ENCODE measurements around the gene ANKRD63. TPM values are rescaled to one million over a fixed set of nuclear protein-coding genes. Genes with fewer than 3 reads are reported as not detected.
A peak's percentile ranks its signal among the peaks of the same experiment; 100 is the strongest.

The ANKRD63 gene
- total and polyA plus RNA-seq, 9 of the 15 experiments (the other 6 are each of a cell fraction or from before 2014, with no cell fraction given) = 1.3 to 2.0 (median 1.8) TPM; not detected in 6

DNA sequence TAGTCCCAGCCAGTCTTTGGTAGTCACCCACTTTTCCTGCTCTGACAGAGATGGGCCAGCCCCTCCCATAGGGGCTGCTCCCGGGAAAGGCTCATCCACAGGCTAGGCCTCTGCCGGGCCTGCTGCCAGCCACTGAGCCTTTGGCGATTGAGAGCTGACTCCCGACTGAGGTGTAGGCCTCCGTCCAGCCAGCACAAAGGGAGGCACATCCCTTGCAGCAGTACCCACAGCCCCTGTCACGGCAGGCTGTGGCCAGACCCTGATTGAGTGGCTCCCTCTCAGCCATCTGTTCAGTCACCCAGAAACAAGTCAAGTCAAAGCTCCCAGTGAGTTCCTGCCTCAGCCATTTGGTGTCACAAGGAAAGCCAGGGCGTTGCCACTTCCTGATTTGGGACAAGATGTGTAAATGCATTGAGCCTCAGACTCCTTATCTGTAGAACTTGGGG is 50.2 kb downstream of the ANKRD63 start (continued):
- TF ChIP-seq, protein P1, sequence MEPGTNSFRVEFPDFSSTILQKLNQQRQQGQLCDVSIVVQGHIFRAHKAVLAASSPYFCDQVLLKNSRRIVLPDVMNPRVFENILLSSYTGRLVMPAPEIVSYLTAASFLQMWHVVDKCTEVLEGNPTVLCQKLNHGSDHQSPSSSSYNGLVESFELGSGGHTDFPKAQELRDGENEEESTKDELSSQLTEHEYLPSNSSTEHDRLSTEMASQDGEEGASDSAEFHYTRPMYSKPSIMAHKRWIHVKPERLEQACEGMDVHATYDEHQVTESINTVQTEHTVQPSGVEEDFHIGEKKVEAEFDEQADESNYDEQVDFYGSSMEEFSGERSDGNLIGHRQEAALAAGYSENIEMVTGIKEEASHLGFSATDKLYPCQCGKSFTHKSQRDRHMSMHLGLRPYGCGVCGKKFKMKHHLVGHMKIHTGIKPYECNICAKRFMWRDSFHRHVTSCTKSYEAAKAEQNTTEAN (CRISPR knock-in tag; IDR thresholded peaks at IDR 0.05) = no peak
- TF ChIP-seq, protein P2, sequence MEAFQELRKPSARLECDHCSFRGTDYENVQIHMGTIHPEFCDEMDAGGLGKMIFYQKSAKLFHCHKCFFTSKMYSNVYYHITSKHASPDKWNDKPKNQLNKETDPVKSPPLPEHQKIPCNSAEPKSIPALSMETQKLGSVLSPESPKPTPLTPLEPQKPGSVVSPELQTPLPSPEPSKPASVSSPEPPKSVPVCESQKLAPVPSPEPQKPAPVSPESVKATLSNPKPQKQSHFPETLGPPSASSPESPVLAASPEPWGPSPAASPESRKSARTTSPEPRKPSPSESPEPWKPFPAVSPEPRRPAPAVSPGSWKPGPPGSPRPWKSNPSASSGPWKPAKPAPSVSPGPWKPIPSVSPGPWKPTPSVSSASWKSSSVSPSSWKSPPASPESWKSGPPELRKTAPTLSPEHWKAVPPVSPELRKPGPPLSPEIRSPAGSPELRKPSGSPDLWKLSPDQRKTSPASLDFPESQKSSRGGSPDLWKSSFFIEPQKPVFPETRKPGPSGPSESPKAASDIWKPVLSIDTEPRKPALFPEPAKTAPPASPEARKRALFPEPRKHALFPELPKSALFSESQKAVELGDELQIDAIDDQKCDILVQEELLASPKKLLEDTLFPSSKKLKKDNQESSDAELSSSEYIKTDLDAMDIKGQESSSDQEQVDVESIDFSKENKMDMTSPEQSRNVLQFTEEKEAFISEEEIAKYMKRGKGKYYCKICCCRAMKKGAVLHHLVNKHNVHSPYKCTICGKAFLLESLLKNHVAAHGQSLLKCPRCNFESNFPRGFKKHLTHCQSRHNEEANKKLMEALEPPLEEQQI (IDR thresholded peaks at IDR 0.05) = no peak
- no peak for TF ChIP-seq ZFPM2 (CRISPR knock-in tag; IDR thresholded peaks at IDR 0.05)
- TF ChIP-seq SMAD4 (CRISPR knock-in tag; conservative IDR thresholded peaks at IDR 0.05) = no peak
- TF ChIP-seq CBFB (CRISPR knock-in tag; IDR thresholded peaks at IDR 0.05) = no peak
- TF ChIP-seq PCBP1 (IDR thresholded peaks at IDR 0.05; ENCODE audit: low read depth, low read length, poor library complexity, severe bottlenecking) = no peak
- TF ChIP-seq NFRKB (IDR thresholded peaks at IDR 0.05; ENCODE audit: low read depth) = no peak
- TF ChIP-seq SMARCE1 (IDR thresholded peaks at IDR 0.05) = no peak
- no peak for TF ChIP-seq FOXA1 (IDR thresholded peaks at IDR 0.05; ENCODE audit: borderline replicate concordance)
- TF ChIP-seq ZNF75A (CRISPR knock-in tag; IDR thresholded peaks at IDR 0.05) = no peak
- TF ChIP-seq, protein P3, sequence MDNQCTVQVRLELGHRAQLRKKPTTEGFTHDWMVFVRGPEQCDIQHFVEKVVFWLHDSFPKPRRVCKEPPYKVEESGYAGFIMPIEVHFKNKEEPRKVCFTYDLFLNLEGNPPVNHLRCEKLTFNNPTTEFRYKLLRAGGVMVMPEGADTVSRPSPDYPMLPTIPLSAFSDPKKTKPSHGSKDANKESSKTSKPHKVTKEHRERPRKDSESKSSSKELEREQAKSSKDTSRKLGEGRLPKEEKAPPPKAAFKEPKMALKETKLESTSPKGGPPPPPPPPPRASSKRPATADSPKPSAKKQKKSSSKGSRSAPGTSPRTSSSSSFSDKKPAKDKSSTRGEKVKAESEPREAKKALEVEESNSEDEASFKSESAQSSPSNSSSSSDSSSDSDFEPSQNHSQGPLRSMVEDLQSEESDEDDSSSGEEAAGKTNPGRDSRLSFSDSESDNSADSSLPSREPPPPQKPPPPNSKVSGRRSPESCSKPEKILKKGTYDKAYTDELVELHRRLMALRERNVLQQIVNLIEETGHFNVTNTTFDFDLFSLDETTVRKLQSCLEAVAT (IDR thresholded peaks at IDR 0.05) = no peak
- TF ChIP-seq ZFX (CRISPR knock-in tag; IDR thresholded peaks at IDR 0.05) = peak; percentile 39
- peak; percentile 72 for TF ChIP-seq ELF1 (tag; IDR thresholded peaks at IDR 0.05)
- TF ChIP-seq, protein P4, sequence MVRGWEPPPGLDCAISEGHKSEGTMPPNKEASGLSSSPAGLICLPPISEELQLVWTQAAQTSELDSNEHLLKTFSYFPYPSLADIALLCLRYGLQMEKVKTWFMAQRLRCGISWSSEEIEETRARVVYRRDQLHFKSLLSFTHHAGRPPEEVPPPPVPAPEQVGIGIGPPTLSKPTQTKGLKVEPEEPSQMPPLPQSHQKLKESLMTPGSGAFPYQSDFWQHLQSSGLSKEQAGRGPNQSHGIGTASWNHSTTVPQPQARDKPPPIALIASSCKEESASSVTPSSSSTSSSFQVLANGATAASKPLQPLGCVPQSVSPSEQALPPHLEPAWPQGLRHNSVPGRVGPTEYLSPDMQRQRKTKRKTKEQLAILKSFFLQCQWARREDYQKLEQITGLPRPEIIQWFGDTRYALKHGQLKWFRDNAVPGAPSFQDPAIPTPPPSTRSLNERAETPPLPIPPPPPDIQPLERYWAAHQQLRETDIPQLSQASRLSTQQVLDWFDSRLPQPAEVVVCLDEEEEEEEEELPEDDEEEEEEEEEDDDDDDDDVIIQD (CRISPR knock-in tag; IDR thresholded peaks at IDR 0.05) = no peak

All from K562 (cell line).